Lower leg skin (tissue), 3 donors: ENCODE data around the gene VAV2.

Experiments
- CTCF ChIP-seq, 3 donors: fragments of 450-650 bp; IDR thresholded peaks; one replicate each; pipeline ENCODE4 v1.5.1; 2016; ENCODE audit warnings: antibody characterized with exemption in 3 of 3, mild to moderate bottlenecking in 3 of 3, moderate library complexity in 2 of 3
- POLR2A ChIP-seq, 2 donors: fragments of 450-650 bp; IDR thresholded peaks; one replicate each; pipeline ENCODE4 v1.6.1; 2016 to 2017; ENCODE audit warnings: antibody characterized with exemption in 2 of 2, mild to moderate bottlenecking in 1 of 2, moderate library complexity in 1 of 2

GRCh38 chr9:133868203-133868602, 123.9 kb downstream of the VAV2 start:
- TF ChIP-seq CTCF (IDR thresholded peaks at IDR 0.05) (no peak), POLR2A (IDR thresholded peaks at IDR 0.05) (no peak)
